CMK (cell line): Measurements from ENCODE around the gene ZNF562.
"Not testable (repeated sequence)": the region's sequence is repeated elsewhere in the genome, so short reads cannot be mapped to it uniquely, and the experiment has no call there.

ENCODE experiments used
- DNase-seq: peaks from one replicate; pipeline ENCODE4 v3.0.0-alpha.2; 2010; ENCODE audit warnings: low read depth

Gene ZNF562

GRCh38 chr19:9674663-9675357 lies at the start of gene ZNF562:
ZNF562 (minus strand) TSS chr19:9675100; CDS start chr19:9660744, 14,356 bp downstream.
- DNase-seq, result peak; percentile 84

GRCh38 chr19:9724157-9724556 lies 49.3 kb upstream of the ZNF562 start:
- DNase-seq, result no peak

- DNase-seq, result no peak
Observed at GRCh38 chr19:9721861-9722260, 47.0 kb upstream of the ZNF562 start.

- no peak for DNase-seq
Observed at GRCh38 chr19:9720541-9720940, 45.6 kb upstream of the ZNF562 start.

GRCh38 chr19:9711815-9712214 lies 36.9 kb upstream of the ZNF562 start:
- DNase-seq, result no peak

- no peak for DNase-seq
Observed at GRCh38 chr19:9709305-9709704, 34.4 kb upstream of the ZNF562 start.

GRCh38 chr19:9705836-9706235 lies 30.9 kb upstream of the ZNF562 start:
- DNase-seq, result peak; percentile 85

- no peak for DNase-seq
Observed at GRCh38 chr19:9702186-9702585, 27.3 kb upstream of the ZNF562 start.

GRCh38 chr19:9700229-9700981 lies 25.5 kb upstream of the ZNF562 start:
- no peak for DNase-seq

- not testable (repeated sequence) for DNase-seq
Observed at GRCh38 chr19:9690301-9690700, 15.4 kb upstream of the ZNF562 start.

GRCh38 chr19:9679996-9680395 lies 5.1 kb upstream of the ZNF562 start:
- not testable (repeated sequence) for DNase-seq

GRCh38 chr19:9675358-9675901 lies 530 bp upstream of the ZNF562 start:
- DNase-seq, result not testable (repeated sequence)

- no peak for DNase-seq
Observed at GRCh38 chr19:9673912-9674662, 813 bp downstream of the ZNF562 start.

- no peak for DNase-seq
Observed at GRCh38 chr19:9672893-9673292, 2.0 kb downstream of the ZNF562 start.

GRCh38 chr19:9671655-9672054 lies 3.2 kb downstream of the ZNF562 start:
- DNase-seq, result no peak

- DNase-seq, result no peak
Observed at GRCh38 chr19:9668544-9668943, 6.4 kb downstream of the ZNF562 start.

- DNase-seq, result no peak
Observed at GRCh38 chr19:9667898-9668297, 7.0 kb downstream of the ZNF562 start.

- no peak for DNase-seq
Observed at GRCh38 chr19:9658769-9659168, 16.1 kb downstream of the ZNF562 start.

GRCh38 chr19:9653066-9653555 lies 21.8 kb downstream of the ZNF562 start:
- DNase-seq, result not testable (repeated sequence)

GRCh38 chr19:9651464-9651863 lies 23.4 kb downstream of the ZNF562 start:
- not testable (repeated sequence) for DNase-seq

GRCh38 chr19:9650345-9650744 lies 24.6 kb downstream of the ZNF562 start:
- DNase-seq, result no peak

GRCh38 chr19:9645472-9645871 lies 29.4 kb downstream of the ZNF562 start:
- peak; percentile 25 for DNase-seq
